ENCODE data around the gene ALK.

DNA sequence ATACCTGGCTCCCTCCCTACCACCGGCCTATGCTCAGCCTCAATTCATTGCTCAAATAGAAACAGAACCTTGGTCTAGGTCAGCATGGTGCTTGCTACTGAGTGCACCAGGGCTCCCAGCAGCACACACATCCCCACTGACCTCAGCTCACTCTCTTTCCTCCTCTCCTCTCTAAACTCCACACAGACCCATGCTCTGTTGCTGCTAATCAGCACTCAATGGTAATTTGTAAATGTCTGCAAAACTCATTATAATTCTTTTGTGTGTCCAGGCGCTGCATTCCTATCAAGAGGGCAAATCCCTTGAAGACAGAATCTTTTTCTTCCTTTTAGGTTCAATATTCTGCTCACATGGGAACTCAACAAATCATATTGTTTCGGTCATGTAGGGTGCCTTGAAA is 424.0 kb downstream of the ALK start:
- TF ChIP-seq, protein P1, sequence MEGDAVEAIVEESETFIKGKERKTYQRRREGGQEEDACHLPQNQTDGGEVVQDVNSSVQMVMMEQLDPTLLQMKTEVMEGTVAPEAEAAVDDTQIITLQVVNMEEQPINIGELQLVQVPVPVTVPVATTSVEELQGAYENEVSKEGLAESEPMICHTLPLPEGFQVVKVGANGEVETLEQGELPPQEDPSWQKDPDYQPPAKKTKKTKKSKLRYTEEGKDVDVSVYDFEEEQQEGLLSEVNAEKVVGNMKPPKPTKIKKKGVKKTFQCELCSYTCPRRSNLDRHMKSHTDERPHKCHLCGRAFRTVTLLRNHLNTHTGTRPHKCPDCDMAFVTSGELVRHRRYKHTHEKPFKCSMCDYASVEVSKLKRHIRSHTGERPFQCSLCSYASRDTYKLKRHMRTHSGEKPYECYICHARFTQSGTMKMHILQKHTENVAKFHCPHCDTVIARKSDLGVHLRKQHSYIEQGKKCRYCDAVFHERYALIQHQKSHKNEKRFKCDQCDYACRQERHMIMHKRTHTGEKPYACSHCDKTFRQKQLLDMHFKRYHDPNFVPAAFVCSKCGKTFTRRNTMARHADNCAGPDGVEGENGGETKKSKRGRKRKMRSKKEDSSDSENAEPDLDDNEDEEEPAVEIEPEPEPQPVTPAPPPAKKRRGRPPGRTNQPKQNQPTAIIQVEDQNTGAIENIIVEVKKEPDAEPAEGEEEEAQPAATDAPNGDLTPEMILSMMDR (IDR thresholded peaks at IDR 0.05; ENCODE audit: low read depth, low read length): no peak
- TF ChIP-seq POLR2A (IDR thresholded peaks at IDR 0.05; ENCODE audit: extremely low read depth, insufficient read length): no peak

All from NB4 (cell line).